HFFc6 (cell line): ENCODE data around the gene RPP30. TPM values are rescaled to one million over a fixed set of nuclear protein-coding genes. Genes with fewer than 3 reads are reported as not detected.
"Not testable (repeated sequence)": the region's sequence is repeated elsewhere in the genome, so short reads cannot be mapped to it uniquely, and the experiment has no call there.

Experiments used
- DNase-seq: peaks from one replicate; pipeline ENCODE4 v3.0.0-alpha.2; 2018
- H3K27ac Mint-ChIP-seq: 2 replicates; pipeline ENCODE4 v1.8.0; 2020; ENCODE audit warnings: mild to moderate bottlenecking, mixed read lengths
- H3K27me3 Mint-ChIP-seq: 2 replicates; pipeline ENCODE4 v1.8.0; 2021; ENCODE audit warnings: mild to moderate bottlenecking, moderate library complexity, mixed read lengths; ENCODE audit not compliant: insufficient read depth
- H3K36me3 Mint-ChIP-seq: 2 replicates; pipeline ENCODE4 v1.8.0; 2021; ENCODE audit warnings: low read depth, mixed read lengths
- H3K4me1 Mint-ChIP-seq: 2 replicates; pipeline ENCODE4 v1.8.0; 2020; ENCODE audit warnings: low read depth, mixed read lengths
- H3K4me3 Mint-ChIP-seq: 2 replicates; pipeline ENCODE4 v1.8.0; 2020; ENCODE audit warnings: mild to moderate bottlenecking, moderate library complexity, mixed read lengths
- H3K9me3 Mint-ChIP-seq: 2 replicates; pipeline ENCODE4 v1.8.0; 2020; ENCODE audit warnings: mild to moderate bottlenecking, mixed read lengths
- CTCF ChIP-seq: fragments of 200-600 bp; sonication (generic); IDR thresholded peaks from 2 replicates; pipeline ENCODE4 v1.5.0; 2021; ENCODE audit warnings: antibody characterized with exemption, mild to moderate bottlenecking
- total RNA-seq, 6 experiments: library from RNA; stranded (reverse); fragmentation: NEBNext Ultra II Directional; extraction: Animal tissue kit (Norgen Biotek cat#: 25700); gene quantifications; 2 replicates in 1 of 6; 3 replicates in 5 of 6; pipeline ENCODE4 v1.2.3, GENCODE V29; 2021

The RPP30 gene
- total RNA-seq, 6 experiments from 2014 or later: 31.2 to 48.3 (median 42.4) TPM

GRCh38 chr10:90939648-90940047 is 67.9 kb downstream of the RPP30 start:
- H3K4me3 Mint-ChIP-seq: no peak overlapping the region
- no peak overlapping the region for H3K27ac Mint-ChIP-seq
- no peak for TF ChIP-seq CTCF
- peaks cover 84% of the 10 kb centered on the region for H3K4me1 Mint-ChIP-seq
- H3K27me3 Mint-ChIP-seq: peaks cover 3% of the 10 kb centered on the region; the same call in 1 of the 2 replicates
- H3K36me3 Mint-ChIP-seq: 0 out of 2 replicates have a peak, but pooled peaks cover 5% of the 10 kb centered on the region
- no peaks in the 10 kb centered on the region for H3K9me3 Mint-ChIP-seq
- DNase-seq: no peak

GRCh38 chr10:90942980-90943379 is 71.2 kb downstream of the RPP30 start:
- H3K4me3 Mint-ChIP-seq, H3K27me3 Mint-ChIP-seq, H3K36me3 Mint-ChIP-seq, H3K9me3 Mint-ChIP-seq, DNase-seq: not testable (repeated sequence)
- H3K27ac Mint-ChIP-seq: 0 out of 2 replicates have a peak overlapping the region, but pooled peaks have one; percentile 15
- peaks cover 84% of the 10 kb centered on the region for H3K4me1 Mint-ChIP-seq

GRCh38 chr10:90944749-90945148 is 73.0 kb downstream of the RPP30 start:
- TF ChIP-seq CTCF: no peak
- DNase-seq: no peak
- Mint-ChIP-seq H3K36me3 (peaks cover 5% of the 10 kb centered on the region; the same call in 1 of the 2 replicates), H3K27me3 (no peaks in the 10 kb centered on the region), H3K4me3 (no peak overlapping the region), H3K4me1 (peaks cover 82% of the 10 kb centered on the region), H3K27ac (no peak overlapping the region), H3K9me3 (peaks cover under 1% of the 10 kb centered on the region; the same call in 1 of the 2 replicates)

GRCh38 chr10:90945491-90946070 is 73.8 kb downstream of the RPP30 start:
- H3K4me1 Mint-ChIP-seq: peaks cover 76% of the 10 kb centered on the region
- peaks cover 5% of the 10 kb centered on the region; the same call in 1 of the 2 replicates for H3K36me3 Mint-ChIP-seq
- H3K4me3 Mint-ChIP-seq: no peak overlapping the region
- H3K9me3 Mint-ChIP-seq: peaks cover 8% of the 10 kb centered on the region; the same call in 1 of the 2 replicates
- TF ChIP-seq CTCF: no peak
- H3K27me3 Mint-ChIP-seq: no peaks in the 10 kb centered on the region
- peak overlapping the region; percentile 55; the same call in 1 of the 2 replicates for H3K27ac Mint-ChIP-seq
- no peak for DNase-seq

- Mint-ChIP-seq H3K27me3 (no peaks in the 10 kb centered on the region), H3K4me3 (peak overlapping the region; percentile 16), H3K27ac (peak overlapping the region; percentile 72), H3K4me1 (peaks cover 63% of the 10 kb centered on the region), H3K9me3 (peaks cover 16% of the 10 kb centered on the region; the same call in 1 of the 2 replicates), H3K36me3 (peaks cover 18% of the 10 kb centered on the region)
- DNase-seq: peak; percentile 67
- no peak for TF ChIP-seq CTCF
Observed at GRCh38 chr10:90947030-90947960, 75.5 kb downstream of the RPP30 start.

Other genes with a start within 250 kb of the RPP30 start
- under 1 TPM; 0.23 to 0.50 (median 0.30) TPM for gene HTR7, start 13.9 kb upstream of the RPP30 start, total RNA-seq
- 10 to 100 TPM in 2 of 6 experiments, 1 to 10 TPM in 4; 4.9 to 15.8 (median 5.9) TPM for gene ANKRD1, start 49.1 kb downstream of the RPP30 start, total RNA-seq